Stimulated activated CD8-positive, alpha-beta memory T cell treated with anti-CD3 and anti-CD28 coated beads, Interleukin-12 subunit alpha, Interleukin-12 subunit beta, amount 100 ng/mL, for 24 hours (primary cell): Measurements from ENCODE around the gene CCDC91.
A peak's percentile ranks its signal among the peaks of the same experiment; 100 is the strongest.
"Not testable (repeated sequence)": the region's sequence is repeated elsewhere in the genome, so short reads cannot be mapped to it uniquely, and the experiment has no call there.

Experiments used
- DNase-seq: peaks from one replicate; pipeline ENCODE4 v3.0.0-alpha.2; 2020; ENCODE audit errors: extremely low read depth

CCDC91 gene

GRCh38 chr12:28232211-28232928 is 42.1 kb downstream of the CCDC91 start:
- DNase-seq: no peak

- DNase-seq: no peak
Observed at GRCh38 chr12:28234444-28234843, 44.2 kb downstream of the CCDC91 start.

GRCh38 chr12:28235015-28235414 is 44.8 kb downstream of the CCDC91 start:
- no peak for DNase-seq

DNA sequence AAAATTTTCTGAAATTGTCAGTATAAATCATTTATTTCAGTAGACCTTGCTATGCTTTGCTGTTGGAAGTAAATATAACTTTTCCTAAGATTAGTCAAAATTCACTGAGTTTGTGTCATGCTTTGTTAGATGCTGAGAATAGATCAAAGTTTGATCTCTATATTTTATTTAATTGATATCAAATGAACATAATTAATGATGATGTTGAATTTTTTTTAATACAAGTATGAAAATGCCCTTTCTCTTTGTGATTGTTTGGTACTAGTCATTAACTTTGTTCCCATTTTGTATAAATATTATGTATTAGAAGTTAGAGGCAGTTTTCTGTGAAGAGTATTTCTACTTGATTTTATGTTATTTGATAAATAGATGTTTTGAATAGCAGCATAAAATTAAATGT is 45.7 kb downstream of the CCDC91 start:
- DNase-seq: no peak

- no peak for DNase-seq
Observed at GRCh38 chr12:28237423-28237822, 47.2 kb downstream of the CCDC91 start.

GRCh38 chr12:28239918-28240317 is 49.7 kb downstream of the CCDC91 start:
- DNase-seq: no peak

DNA sequence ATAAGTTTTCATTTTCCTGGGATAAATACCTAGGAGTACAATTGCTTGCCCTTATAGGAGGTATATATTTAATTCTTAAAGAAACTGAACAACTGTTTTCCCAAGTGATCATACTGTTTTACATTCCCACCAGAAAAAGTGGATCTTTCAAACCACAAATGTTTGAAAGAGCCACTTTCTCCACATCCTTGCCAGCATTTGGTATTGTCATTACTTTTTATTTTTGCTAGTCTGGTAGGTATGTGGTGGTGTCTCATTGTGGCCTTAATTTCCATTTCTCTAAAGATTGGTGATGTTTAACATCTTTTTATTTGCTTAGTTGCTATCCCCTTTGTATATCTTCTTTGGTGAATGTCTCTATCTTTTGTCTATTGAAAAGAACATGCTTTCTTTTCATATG is 50.6 kb downstream of the CCDC91 start:
- no peak for DNase-seq

DNA sequence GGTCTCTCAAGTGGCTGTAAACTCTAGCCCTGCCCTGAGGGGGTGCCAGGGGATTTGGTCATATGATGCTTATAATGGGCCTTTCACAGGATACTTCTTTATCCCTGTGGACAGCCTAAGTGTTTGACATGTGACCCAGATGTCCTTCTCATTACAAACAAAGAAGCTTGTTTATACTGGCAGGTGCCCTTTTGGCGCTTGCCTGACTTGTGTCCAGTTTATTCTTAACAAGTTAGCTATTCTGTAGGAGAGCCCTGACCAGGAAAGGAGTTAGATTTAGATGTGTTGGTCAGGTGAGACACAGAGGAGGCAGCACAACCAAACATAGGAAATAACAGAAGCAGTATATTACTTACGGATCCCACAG is 51.9 kb downstream of the CCDC91 start:
- no peak for DNase-seq

DNA sequence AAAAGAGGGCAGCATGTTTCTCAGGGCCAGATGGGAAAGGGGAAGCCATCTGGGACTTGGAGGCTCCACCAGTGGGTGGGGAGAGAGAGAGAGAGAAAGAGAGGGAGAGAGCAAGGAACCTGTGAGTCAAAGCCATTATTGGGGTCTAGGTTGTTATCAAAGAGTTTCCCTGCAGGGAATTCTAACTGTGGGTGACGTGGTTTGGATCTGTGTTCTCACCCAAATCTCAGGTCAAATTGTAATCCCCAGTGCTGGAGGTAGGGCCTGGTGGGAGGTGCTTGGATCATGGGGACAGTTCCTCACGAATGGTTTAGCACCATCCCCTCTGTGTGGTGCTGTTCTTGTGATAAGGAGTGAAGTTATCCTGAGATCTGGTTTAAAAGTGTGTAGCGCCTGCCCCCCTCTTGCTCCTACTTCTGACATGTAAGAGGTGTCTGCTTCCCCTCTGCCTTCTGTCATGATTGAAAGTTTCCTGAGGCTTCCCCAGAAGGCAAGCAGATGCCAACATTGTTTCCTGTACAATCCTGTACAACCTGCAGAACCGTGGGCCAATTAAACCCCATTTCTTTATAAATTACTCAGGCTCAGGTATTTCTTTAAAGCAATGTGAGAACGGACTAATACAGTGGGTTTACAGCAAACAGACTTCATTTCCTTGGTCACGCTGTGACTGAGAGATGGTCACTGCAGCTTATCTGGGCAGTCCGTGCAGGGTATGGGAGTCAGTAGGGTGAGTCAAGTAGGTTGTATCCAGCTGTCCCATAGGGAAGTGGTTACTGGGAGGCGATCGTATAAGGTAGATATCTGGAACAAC is 52.4 kb downstream of the CCDC91 start:
- DNase-seq: no peak

DNA sequence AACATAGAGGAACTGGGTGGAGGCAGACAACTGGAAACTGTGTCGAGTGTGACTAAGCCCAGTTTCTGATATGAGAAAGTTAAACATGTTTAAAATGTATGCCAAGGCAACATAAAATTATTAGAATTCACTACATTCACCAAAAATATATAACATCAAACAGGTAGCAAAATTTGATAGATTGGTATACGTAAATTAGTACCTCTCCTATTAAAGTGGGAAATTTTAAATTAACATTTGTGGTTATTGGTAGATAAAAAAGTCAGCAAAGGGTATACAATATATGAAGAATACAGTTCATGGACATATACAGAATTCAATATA is 53.0 kb downstream of the CCDC91 start:
- no peak for DNase-seq

DNA sequence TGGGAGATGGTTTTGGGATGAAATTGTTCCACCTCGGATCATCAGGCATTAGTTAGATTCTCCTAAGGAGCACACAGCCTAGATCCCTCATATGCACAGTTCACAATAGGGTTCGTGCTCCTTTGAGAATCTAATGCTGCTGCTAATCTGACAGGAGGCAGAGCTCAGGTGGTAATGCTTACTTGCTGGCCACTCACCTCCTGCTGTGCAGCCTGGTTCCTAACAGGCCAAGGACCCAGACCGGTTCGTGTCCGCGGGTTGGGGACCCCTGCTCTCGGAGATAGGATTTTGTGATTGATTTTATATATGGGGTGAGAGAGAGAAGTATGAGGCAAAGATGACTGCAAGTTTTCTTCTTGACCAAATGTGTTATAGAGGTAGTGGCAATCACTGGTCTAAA is 57.5 kb downstream of the CCDC91 start:
- no peak for DNase-seq

DNA sequence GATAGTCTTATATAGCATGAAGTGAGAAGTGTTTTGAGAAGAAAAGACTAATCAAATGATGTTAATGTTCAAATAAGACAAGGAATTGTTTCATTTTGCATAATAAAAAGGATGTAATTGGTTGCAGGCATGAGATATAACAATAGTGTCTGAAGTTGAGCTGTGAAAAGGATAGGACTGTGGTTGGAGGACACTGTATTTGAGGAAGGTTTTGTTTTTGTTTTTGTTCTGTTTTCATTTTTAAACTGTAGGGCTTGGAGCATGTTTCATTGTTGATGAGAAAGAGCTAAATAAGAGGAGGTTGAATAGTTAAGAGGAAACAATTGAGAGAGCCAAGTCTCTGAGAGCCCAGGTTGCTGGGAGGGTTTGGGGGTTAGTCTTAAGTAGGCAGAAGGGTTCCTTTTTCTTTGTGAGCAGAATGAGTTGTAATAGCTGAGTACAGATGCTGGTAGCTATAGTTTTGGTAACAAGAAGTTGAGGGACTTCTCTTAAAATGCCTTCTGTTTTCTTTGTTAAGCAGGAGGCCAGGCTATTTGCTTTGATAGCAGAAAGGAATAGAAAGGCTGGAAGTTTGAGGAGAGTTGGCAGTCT is 58.4 kb downstream of the CCDC91 start:
- DNase-seq: no peak

DNA sequence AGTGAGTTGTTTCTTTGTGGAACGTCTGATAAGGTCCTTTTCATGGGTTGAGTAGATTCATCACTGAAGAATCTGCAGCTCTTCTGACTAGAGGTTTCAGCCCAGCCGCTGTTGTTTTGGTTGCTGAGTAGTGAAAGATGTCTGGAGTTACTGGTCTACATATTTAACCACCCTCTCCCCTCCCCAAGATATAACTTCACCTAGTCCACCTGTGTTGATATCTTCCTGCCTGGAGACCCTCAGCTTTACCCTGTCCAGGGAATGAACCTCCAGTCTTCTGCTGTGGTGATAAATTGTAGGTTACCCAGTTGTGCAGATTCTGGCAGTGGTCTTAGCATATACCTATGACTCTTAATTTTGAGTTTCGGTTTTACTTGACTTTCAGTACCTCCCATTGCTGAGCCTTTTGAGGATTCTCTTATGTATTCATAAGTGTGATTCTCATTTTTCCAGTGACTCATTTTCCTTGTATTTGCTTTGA is 62.9 kb downstream of the CCDC91 start:
- DNase-seq: peak; percentile 5

DNA sequence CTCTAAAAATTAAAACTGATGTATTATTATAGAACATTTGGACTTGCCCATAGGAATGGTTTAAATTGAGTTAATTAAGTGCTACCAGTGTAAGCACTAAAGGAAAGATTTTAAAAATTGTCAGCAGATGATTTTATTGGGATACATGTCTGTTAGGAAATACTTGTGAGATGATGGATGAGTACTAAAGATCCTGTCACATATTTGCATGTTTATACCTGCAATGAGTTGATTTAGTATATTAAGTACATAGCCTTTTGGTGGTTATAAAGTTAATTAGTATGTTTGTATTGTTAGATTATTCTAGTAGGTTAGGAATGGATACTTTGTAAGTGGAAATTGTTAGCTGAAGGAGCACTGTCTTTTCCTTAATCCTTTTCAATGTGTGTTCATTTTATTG is 67.2 kb downstream of the CCDC91 start:
- no peak for DNase-seq

DNA sequence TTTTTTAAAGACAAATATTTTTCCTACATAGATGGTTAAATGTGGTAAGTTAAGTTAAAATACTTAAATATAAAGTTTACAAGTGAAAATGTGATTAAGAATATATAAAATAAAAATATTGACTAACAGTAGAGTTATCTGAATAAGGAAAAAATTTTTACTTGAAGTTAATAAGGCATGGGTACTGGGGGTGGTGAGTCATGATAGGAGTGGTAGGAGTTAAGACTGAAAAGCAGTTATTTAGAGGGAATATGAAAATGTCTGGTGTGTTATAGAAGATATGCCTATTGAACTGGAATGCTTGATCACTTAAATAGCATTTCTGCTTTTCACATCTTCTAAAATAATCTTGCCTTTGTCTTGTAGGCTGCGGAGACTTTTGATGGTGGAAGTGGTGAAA is 68.7 kb downstream of the CCDC91 start:
- no peak for DNase-seq

- DNase-seq: no peak
Observed at GRCh38 chr12:28265435-28266042, 75.3 kb downstream of the CCDC91 start.

- DNase-seq: not testable (repeated sequence)
Observed at GRCh38 chr12:28267920-28268607, 77.8 kb downstream of the CCDC91 start.

DNA sequence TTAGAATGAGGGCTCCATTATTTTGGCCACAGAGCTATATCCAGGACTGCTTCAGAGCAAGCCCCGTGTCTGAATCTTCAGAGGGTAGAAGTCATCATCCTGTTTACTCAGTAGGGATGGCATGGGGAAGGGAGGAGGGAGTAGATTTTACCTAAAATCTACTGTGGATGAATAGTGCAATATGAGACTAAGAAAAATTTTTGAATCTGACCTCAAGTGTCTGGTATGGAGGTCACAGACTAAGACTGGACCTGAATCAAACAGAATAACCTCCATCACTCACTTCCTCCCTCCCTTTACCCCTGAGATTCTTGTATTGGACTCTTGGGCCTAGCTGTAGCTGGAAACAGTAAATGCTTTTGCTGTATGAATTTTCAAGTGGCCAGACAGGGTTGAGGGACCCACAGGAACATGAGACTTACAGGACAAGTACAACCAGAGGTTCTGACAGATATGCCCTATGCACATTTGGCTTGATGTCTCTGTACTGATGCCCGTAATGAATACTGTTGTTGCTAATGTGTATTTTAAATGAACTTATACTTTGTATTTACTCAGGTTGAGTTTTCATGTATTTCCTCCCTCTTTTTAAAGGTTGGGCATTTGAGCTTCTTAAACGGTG is 78.5 kb downstream of the CCDC91 start:
- DNase-seq: no peak

- DNase-seq: no peak
Observed at GRCh38 chr12:28269851-28270250, 79.6 kb downstream of the CCDC91 start.

DNA sequence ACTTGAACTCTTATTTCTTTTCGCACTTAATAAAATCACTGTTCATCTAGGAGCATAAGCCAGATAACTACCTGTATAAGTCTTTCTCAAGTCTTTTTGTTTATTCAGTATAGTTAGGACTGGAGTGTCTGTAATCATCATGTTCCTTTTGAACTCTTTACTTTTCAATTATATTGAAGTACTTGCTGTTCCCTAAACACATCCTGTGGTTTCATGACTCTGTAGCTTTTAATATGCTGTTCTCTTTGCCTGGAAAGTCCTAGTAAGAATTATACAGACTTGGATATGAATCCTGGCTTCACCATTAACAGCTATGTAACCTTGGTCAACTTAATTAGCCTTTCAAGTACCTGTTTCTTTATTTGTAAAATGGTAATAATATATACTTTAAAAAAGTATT is 88.2 kb downstream of the CCDC91 start:
- DNase-seq: no peak

DNA sequence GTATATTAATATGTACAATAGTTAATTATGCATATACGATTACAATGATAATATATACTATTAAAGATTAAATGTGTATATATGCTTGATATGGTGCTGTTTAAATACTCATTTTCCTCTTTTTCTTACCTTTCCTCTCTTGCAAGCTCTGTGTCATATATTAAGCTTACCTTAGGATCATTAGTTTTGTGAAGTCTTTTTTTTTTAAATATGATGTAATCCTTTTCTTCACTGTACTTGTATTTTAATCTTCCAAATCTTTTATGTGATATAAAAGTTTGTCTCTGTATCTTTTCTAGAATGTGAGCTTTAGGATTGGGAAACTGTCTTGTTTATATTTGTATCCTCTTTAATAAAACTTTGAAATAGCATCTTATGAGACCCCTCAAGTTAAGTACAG is 88.7 kb downstream of the CCDC91 start:
- DNase-seq: no peak

DNA sequence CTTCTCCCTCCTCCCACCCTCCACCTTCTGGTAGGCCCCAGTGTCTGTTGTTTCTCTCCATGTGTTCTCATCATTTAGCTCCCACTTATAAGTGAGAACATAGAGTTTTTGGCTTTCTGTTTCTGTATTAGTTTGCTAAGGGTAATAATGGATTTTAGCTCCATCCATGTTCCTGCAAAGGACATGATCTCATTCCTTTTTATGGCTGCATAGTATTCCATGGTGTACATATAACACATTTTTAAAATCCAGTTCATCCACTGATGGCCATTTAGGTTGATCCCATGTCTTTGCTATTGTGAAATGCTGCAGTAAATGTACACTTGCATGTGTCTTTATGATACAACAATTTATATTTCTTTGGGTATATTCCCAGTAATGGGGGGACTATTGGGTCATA is 96.1 kb downstream of the CCDC91 start:
- DNase-seq: no peak
